Astrocyte (in vitro differentiated cells and primary cell): Measurements from ENCODE around the gene CFAP58. TPM values are rescaled to one million over a fixed set of nuclear protein-coding genes. Genes with fewer than 3 reads are reported as not detected.

Experiments
- DNase-seq: peaks from one replicate; pipeline ENCODE4 v3.0.0-alpha.2; 2010; ENCODE audit warnings: low read depth
- FAIRE-seq: peaks from 2 replicates; lab custom pipeline; 2011; peaks lifted over from hg19 to GRCh38; lab: Jason Lieb, UNC
- H2AFZ ChIP-seq: 2 replicates; pipeline ENCODE4 v1.6.0; 2012; ENCODE audit warnings: low read depth, low read length, inconsistent platforms
- H3K27ac ChIP-seq: 2 replicates; pipeline ENCODE4 v1.5.1; 2011; ENCODE audit warnings: low read depth, low read length, inconsistent platforms
- H3K27me3 ChIP-seq: 2 replicates; pipeline ENCODE4 v1.6.0; 2011; ENCODE audit warnings: low read length, inconsistent platforms; ENCODE audit not compliant: insufficient read depth
- H3K36me3 ChIP-seq: 2 replicates; pipeline ENCODE4 v1.5.1; 2011; ENCODE audit warnings: low read length, inconsistent platforms; ENCODE audit not compliant: insufficient read depth
- H3K4me1 ChIP-seq: 2 replicates; pipeline ENCODE4 v1.5.1; 2011; ENCODE audit warnings: low read length, inconsistent platforms; ENCODE audit not compliant: insufficient read depth
- H3K4me2 ChIP-seq: 2 replicates; pipeline ENCODE4 v1.6.0; 2012; ENCODE audit warnings: low read length, inconsistent platforms
- H3K4me3 ChIP-seq: 2 replicates; pipeline ENCODE4 v1.5.1; 2011; ENCODE audit warnings: low read depth, mild to moderate bottlenecking, low read length, inconsistent platforms; ENCODE audit not compliant: insufficient read depth
- H3K79me2 ChIP-seq: 2 replicates; pipeline ENCODE4 v1.6.0; 2012; ENCODE audit warnings: mild to moderate bottlenecking, low read length, inconsistent platforms; ENCODE audit not compliant: insufficient read depth
- H3K9ac ChIP-seq: 2 replicates; pipeline ENCODE4 v1.6.0; 2012; ENCODE audit warnings: mild to moderate bottlenecking, low read length, inconsistent platforms
- H3K9me3 ChIP-seq: 2 replicates; pipeline ENCODE4 v1.5.1; 2012; ENCODE audit warnings: low read depth, mild to moderate bottlenecking, low read length, inconsistent platforms; ENCODE audit not compliant: insufficient read depth
- H4K20me1 ChIP-seq: 2 replicates; pipeline ENCODE4 v1.6.0; 2012; ENCODE audit warnings: low read length, inconsistent platforms; ENCODE audit not compliant: insufficient read depth
- H3K27ac Mint-ChIP-seq: one replicate; pipeline ENCODE4 v1.8.0; 2021; ENCODE audit warnings: mild to moderate bottlenecking, mixed read lengths; ENCODE audit not compliant: unreplicated experiment
- H3K27me3 Mint-ChIP-seq: one replicate; pipeline ENCODE4 v1.8.0; 2021; ENCODE audit warnings: low read depth, mixed read lengths; ENCODE audit not compliant: unreplicated experiment
- H3K36me3 Mint-ChIP-seq: one replicate; pipeline ENCODE4 v1.8.0; 2021; ENCODE audit warnings: low read depth, mixed read lengths; ENCODE audit not compliant: unreplicated experiment
- H3K4me1 Mint-ChIP-seq: one replicate; pipeline ENCODE4 v1.8.0; 2021; ENCODE audit warnings: low read depth, mixed read lengths; ENCODE audit not compliant: unreplicated experiment
- H3K4me3 Mint-ChIP-seq: one replicate; pipeline ENCODE4 v1.8.0; 2021; ENCODE audit warnings: mild to moderate bottlenecking, moderate library complexity, mixed read lengths; ENCODE audit not compliant: unreplicated experiment
- H3K9me3 Mint-ChIP-seq: one replicate; pipeline ENCODE4 v1.8.0; 2021; ENCODE audit warnings: mild to moderate bottlenecking, mixed read lengths; ENCODE audit not compliant: unreplicated experiment
- CTCF ChIP-seq: IDR thresholded peaks from 2 replicates; pipeline ENCODE4 v1.5.1; 2011; ENCODE audit warnings: low read depth, mild to moderate bottlenecking, inconsistent platforms, low read length, moderate library complexity; ENCODE audit not compliant: insufficient read depth
- EZH2 ChIP-seq: IDR thresholded peaks from 2 replicates; pipeline ENCODE4 v1.6.1; 2012; ENCODE audit warnings: mild to moderate bottlenecking, low read length, inconsistent platforms; ENCODE audit not compliant: insufficient read depth
- total RNA-seq: library from RNA; stranded (reverse); gene quantifications from 2 replicates; pipeline ENCODE4 v1.2.1, GENCODE V29; 2021

Gene CFAP58
- total RNA-seq, 1 donor from 2014 or later = 0.86 TPM

- Mint-ChIP-seq H3K27ac (no peak overlapping the region), H3K4me1 (peaks cover 12% of the 10 kb centered on the region), H3K27me3 (no peaks in the 10 kb centered on the region), H3K9me3 (peaks cover 7% of the 10 kb centered on the region), H3K36me3 (peaks cover 14% of the 10 kb centered on the region), H3K4me3 (no peak overlapping the region)
- Histone ChIP-seq H3K9ac (no peak overlapping the region), H3K27me3 (no peaks in the 10 kb centered on the region), H3K79me2 (peaks cover 39% of the 10 kb centered on the region), H3K4me1 (peaks cover 24% of the 10 kb centered on the region), H3K27ac (no peak overlapping the region), H2AFZ (no peak overlapping the region), H3K4me3 (no peak overlapping the region), H3K9me3 (no peaks in the 10 kb centered on the region), H4K20me1 (peaks cover 33% of the 10 kb centered on the region), H3K4me2 (no peak overlapping the region), H3K36me3 (peaks cover 19% of the 10 kb centered on the region)
- TF ChIP-seq EZH2 = no peak
- no peak for FAIRE-seq
- peak; percentile 41 for DNase-seq
These were observed 45.8 kb upstream of the CFAP58 start for GRCh38 chr10:104307576-104308438.

- Histone ChIP-seq H3K9ac (no peak overlapping the region), H3K4me3 (no peak overlapping the region), H3K27me3 (no peaks in the 10 kb centered on the region), H3K79me2 (peaks cover 45% of the 10 kb centered on the region), H3K4me1 (peaks cover 24% of the 10 kb centered on the region), H3K36me3 (peaks cover 19% of the 10 kb centered on the region), H2AFZ (no peak overlapping the region), H3K27ac (no peak overlapping the region), H3K9me3 (no peaks in the 10 kb centered on the region), H4K20me1 (peaks cover 39% of the 10 kb centered on the region), H3K4me2 (no peak overlapping the region)
- no peak overlapping the region for H3K27ac Mint-ChIP-seq
- TF ChIP-seq EZH2 (no peak), CTCF (no peak)
- H3K4me3 Mint-ChIP-seq = no peak overlapping the region
- FAIRE-seq = no peak
- DNase-seq = no peak
- peaks cover 18% of the 10 kb centered on the region for H3K36me3 Mint-ChIP-seq
- peaks cover 5% of the 10 kb centered on the region for H3K9me3 Mint-ChIP-seq
- no peaks in the 10 kb centered on the region for H3K27me3 Mint-ChIP-seq
- H3K4me1 Mint-ChIP-seq = peaks cover 12% of the 10 kb centered on the region
These were observed 45.2 kb upstream of the CFAP58 start for GRCh38 chr10:104308439-104308903.

- peaks cover 57% of the 10 kb centered on the region for H4K20me1 ChIP-seq
- H2AFZ ChIP-seq = no peak overlapping the region
- Mint-ChIP-seq H3K27me3 (no peaks in the 10 kb centered on the region), H3K4me3 (no peak overlapping the region), H3K9me3 (no peaks in the 10 kb centered on the region), H3K27ac (no peak overlapping the region), H3K36me3 (peaks cover 18% of the 10 kb centered on the region), H3K4me1 (peaks cover 12% of the 10 kb centered on the region)
- no peak overlapping the region for H3K4me3 ChIP-seq
- no peaks in the 10 kb centered on the region for H3K27me3 ChIP-seq
- peak; percentile 81 for DNase-seq
- H3K27ac ChIP-seq = peak overlapping the region; percentile 48
- peak overlapping the region; percentile 15 for H3K9ac ChIP-seq
- H3K4me1 ChIP-seq = peaks cover 24% of the 10 kb centered on the region
- no peak for TF ChIP-seq CTCF
- no peak for TF ChIP-seq EZH2
- H3K9me3 ChIP-seq = no peaks in the 10 kb centered on the region
- FAIRE-seq = peak; percentile 82
- H3K4me2 ChIP-seq = peak overlapping the region; percentile 43
- peaks cover 29% of the 10 kb centered on the region for H3K36me3 ChIP-seq
- peaks cover 63% of the 10 kb centered on the region for H3K79me2 ChIP-seq
These were observed 43.4 kb upstream of the CFAP58 start for GRCh38 chr10:104309980-104310978.
